SK-N-SH treated with all-trans-retinoic acid at 6 μM for 48 hours (cell line): ENCODE data around the gene ETV1.

Experiments used
- ATAC-seq: fragments of 200-7000 bp; cut with Tn5 transposase; 3 replicates; pipeline ENCODE4 v1.9.1; 2020; ENCODE audit warnings: mild to moderate bottlenecking, moderate library complexity
- ARNTL ChIP-seq: fragments of 450-650 bp; formaldehyde crosslinking; IDR thresholded peaks from 2 replicates; pipeline ENCODE4 v1.5.0; 2020; ENCODE audit warnings: low read depth, mild to moderate bottlenecking, moderate library complexity, borderline replicate concordance
- BACH2 ChIP-seq: fragments of 250-450 bp; sonication (Bioruptor Pico); IDR thresholded peaks from 2 replicates; pipeline ENCODE4 v1.9.0; 2021; ENCODE audit warnings: mild to moderate bottlenecking, borderline replicate concordance
- CSDC2 ChIP-seq: fragments of 250-450 bp; sonication (Bioruptor Pico); IDR thresholded peaks from 2 replicates; pipeline ENCODE4 v1.5.0; 2020; ENCODE audit warnings: mild to moderate bottlenecking, moderate library complexity
- ESRRG ChIP-seq: fragments of 250-450 bp; sonication (Bioruptor Pico); IDR thresholded peaks from 2 replicates; pipeline ENCODE4 v1.6.1; 2021; ENCODE audit warnings: mild to moderate bottlenecking
- GLIS3 ChIP-seq: fragments of 250-450 bp; sonication (Bioruptor Pico); IDR thresholded peaks from 2 replicates; pipeline ENCODE4 v1.5.0; 2020; ENCODE audit warnings: mild to moderate bottlenecking, moderate library complexity
- ISL1 ChIP-seq: fragments of 250-450 bp; sonication (Bioruptor Pico); IDR thresholded peaks from 2 replicates; pipeline ENCODE4 v2.1.2; 2022; ENCODE audit warnings: mild to moderate bottlenecking, moderate library complexity
- OSR1 ChIP-seq: fragments of 250-450 bp; sonication (Bioruptor Pico); IDR thresholded peaks from 2 replicates; pipeline ENCODE4 v1.8.0; 2022; ENCODE audit warnings: moderate library complexity, mild to moderate bottlenecking, inconsistent platforms
- PPARA ChIP-seq: fragments of 250-450 bp; sonication (Bioruptor Pico); IDR thresholded peaks from 2 replicates; pipeline ENCODE4 v1.5.0; 2020; ENCODE audit warnings: mild to moderate bottlenecking, borderline replicate concordance
- RARB ChIP-seq: fragments of 250-450 bp; sonication (Bioruptor Pico); IDR thresholded peaks from 2 replicates; pipeline ENCODE4 v1.8.0; 2021; ENCODE audit warnings: mild to moderate bottlenecking, moderate library complexity
- SNAI2 ChIP-seq: fragments of 250-450 bp; sonication (Bioruptor Pico); IDR thresholded peaks from 2 replicates; pipeline ENCODE4 v1.5.0; 2020; ENCODE audit warnings: mild to moderate bottlenecking, moderate library complexity
- TCF4 ChIP-seq: fragments of 250-450 bp; sonication (Bioruptor Pico); IDR thresholded peaks from 2 replicates; pipeline ENCODE4 v1.8.0; 2021; ENCODE audit warnings: mild to moderate bottlenecking, moderate library complexity, borderline replicate concordance
- TOX ChIP-seq: fragments of 250-450 bp; sonication (Bioruptor Pico); IDR thresholded peaks from 2 replicates; pipeline ENCODE4 v1.8.0; 2021; ENCODE audit warnings: mild to moderate bottlenecking, moderate library complexity, borderline replicate concordance
- ZC3H10 ChIP-seq: fragments of 250-450 bp; sonication (Bioruptor Pico); IDR thresholded peaks from 2 replicates; pipeline ENCODE4 v1.5.1; 2021; ENCODE audit warnings: mild to moderate bottlenecking, moderate library complexity
- ZFP3 ChIP-seq: fragments of 250-450 bp; sonication (Bioruptor Pico); IDR thresholded peaks from 2 replicates; pipeline ENCODE4 v1.5.0; 2020; ENCODE audit warnings: mild to moderate bottlenecking, moderate library complexity
- ZFP30 ChIP-seq: fragments of 450-650 bp; formaldehyde crosslinking; IDR thresholded peaks from 2 replicates; pipeline ENCODE4 v1.5.0; 2022; ENCODE audit warnings: mild to moderate bottlenecking, moderate library complexity
- ZNF70 ChIP-seq: fragments of 450-650 bp; formaldehyde crosslinking; IDR thresholded peaks from 2 replicates; pipeline ENCODE4 v1.5.0; 2020; ENCODE audit warnings: mild to moderate bottlenecking, moderate library complexity
- ZNF8 ChIP-seq: fragments of 450-650 bp; formaldehyde crosslinking; IDR thresholded peaks from 2 replicates; pipeline ENCODE4 v1.5.0; 2020; ENCODE audit warnings: mild to moderate bottlenecking, moderate library complexity
- TF ChIP-seq, protein P1 (sequence below): fragments of 250-450 bp; sonication (Bioruptor Pico); IDR thresholded peaks from 2 replicates; pipeline ENCODE4 v1.8.0; 2020; ENCODE audit warnings: mild to moderate bottlenecking, moderate library complexity, borderline replicate concordance
- TF ChIP-seq, protein P2 (sequence below): fragments of 250-450 bp; sonication (Bioruptor Pico); IDR thresholded peaks from 2 replicates; pipeline ENCODE4 v1.8.0; 2021; ENCODE audit warnings: low read depth, mild to moderate bottlenecking, moderate library complexity, borderline replicate concordance
- TF ChIP-seq, protein P3 (sequence below): fragments of 250-450 bp; sonication (Bioruptor Pico); IDR thresholded peaks from 2 replicates; pipeline ENCODE4 v1.5.1; 2021; ENCODE audit warnings: mild to moderate bottlenecking, moderate library complexity
- TF ChIP-seq, protein P4 (sequence below): fragments of 250-450 bp; sonication (Bioruptor Pico); IDR thresholded peaks from 2 replicates; pipeline ENCODE4 v1.5.0; 2020; ENCODE audit warnings: mild to moderate bottlenecking, moderate library complexity

The ETV1 gene

DNA sequence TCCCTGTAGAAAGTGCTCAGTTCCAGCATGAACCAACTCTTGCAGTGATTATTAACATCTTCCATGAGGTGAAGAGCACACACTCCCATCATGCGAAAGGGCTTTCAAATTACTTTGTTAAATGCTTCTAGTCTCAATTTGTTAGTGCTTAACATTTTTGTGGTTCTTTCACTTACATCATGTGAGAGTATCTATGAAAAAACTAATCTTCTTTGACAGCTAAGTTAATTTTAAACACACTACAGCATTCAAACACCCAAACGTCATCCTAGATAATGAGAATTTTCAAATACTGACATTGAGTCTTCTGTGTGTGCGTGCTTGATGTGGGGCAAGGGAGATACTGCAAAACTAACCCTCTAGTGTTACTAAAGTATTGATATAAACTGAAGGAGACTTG lies 84.8 kb downstream of the ETV1 start (continued):
- TF ChIP-seq ZFP30 (CRISPR knock-in tag) (no peak), ZC3H10 (CRISPR knock-in tag) (no peak), TOX (CRISPR knock-in tag) (peak; percentile 45; the same call in 1 of the 2 replicates), RARB (CRISPR knock-in tag) (no peak), BACH2 (no peak), ISL1 (CRISPR knock-in tag) (peak; percentile 89), ZNF8 (CRISPR knock-in tag) (no peak), CSDC2 (CRISPR knock-in tag) (no peak), ESRRG (no peak), OSR1 (no peak), ZFP3 (no peak)
- TF ChIP-seq, protein P1, sequence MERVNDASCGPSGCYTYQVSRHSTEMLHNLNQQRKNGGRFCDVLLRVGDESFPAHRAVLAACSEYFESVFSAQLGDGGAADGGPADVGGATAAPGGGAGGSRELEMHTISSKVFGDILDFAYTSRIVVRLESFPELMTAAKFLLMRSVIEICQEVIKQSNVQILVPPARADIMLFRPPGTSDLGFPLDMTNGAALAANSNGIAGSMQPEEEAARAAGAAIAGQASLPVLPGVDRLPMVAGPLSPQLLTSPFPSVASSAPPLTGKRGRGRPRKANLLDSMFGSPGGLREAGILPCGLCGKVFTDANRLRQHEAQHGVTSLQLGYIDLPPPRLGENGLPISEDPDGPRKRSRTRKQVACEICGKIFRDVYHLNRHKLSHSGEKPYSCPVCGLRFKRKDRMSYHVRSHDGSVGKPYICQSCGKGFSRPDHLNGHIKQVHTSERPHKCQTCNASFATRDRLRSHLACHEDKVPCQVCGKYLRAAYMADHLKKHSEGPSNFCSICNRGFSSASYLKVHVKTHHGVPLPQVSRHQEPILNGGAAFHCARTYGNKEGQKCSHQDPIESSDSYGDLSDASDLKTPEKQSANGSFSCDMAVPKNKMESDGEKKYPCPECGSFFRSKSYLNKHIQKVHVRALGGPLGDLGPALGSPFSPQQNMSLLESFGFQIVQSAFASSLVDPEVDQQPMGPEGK: peak; percentile 82; the same call in 1 of the 2 replicates

DNA sequence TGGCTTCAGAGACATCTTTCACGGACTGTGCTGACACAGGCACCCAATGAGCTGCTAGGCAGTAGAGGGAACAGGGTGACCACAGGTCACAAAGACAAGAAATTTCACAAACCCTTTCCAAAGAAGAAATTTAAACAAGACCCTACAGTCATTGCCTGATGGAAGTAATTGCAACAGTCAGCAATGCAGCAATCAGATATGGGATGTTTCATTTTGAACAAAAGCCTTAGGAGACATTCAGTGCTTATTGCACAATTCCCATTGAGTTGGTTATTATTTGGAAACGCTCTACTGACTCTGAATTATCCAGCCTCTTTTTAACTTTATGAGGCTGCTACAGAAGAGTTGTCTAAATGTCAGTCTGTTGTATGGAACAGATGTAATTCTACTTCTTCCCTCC lies 85.5 kb downstream of the ETV1 start:
- TF ChIP-seq, protein P1: no peak
- TF ChIP-seq OSR1 (no peak), GLIS3 (CRISPR knock-in tag) (no peak), ZNF8 (CRISPR knock-in tag) (no peak), ARNTL (no peak), ZNF70 (CRISPR knock-in tag) (no peak), CSDC2 (CRISPR knock-in tag) (no peak), TOX (CRISPR knock-in tag) (no peak), ESRRG (no peak), ISL1 (CRISPR knock-in tag) (no peak)
- TF ChIP-seq, protein P2, sequence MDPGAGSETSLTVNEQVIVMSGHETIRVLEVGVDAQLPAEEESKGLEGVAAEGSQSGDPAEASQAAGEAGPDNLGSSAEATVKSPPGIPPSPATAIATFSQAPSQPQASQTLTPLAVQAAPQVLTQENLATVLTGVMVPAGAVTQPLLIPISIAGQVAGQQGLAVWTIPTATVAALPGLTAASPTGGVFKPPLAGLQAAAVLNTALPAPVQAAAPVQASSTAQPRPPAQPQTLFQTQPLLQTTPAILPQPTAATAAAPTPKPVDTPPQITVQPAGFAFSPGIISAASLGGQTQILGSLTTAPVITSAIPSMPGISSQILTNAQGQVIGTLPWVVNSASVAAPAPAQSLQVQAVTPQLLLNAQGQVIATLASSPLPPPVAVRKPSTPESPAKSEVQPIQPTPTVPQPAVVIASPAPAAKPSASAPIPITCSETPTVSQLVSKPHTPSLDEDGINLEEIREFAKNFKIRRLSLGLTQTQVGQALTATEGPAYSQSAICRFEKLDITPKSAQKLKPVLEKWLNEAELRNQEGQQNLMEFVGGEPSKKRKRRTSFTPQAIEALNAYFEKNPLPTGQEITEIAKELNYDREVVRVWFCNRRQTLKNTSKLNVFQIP: no peak
- peak; percentile 13; the same call in 2 of the 3 replicates for ATAC-seq

DNA sequence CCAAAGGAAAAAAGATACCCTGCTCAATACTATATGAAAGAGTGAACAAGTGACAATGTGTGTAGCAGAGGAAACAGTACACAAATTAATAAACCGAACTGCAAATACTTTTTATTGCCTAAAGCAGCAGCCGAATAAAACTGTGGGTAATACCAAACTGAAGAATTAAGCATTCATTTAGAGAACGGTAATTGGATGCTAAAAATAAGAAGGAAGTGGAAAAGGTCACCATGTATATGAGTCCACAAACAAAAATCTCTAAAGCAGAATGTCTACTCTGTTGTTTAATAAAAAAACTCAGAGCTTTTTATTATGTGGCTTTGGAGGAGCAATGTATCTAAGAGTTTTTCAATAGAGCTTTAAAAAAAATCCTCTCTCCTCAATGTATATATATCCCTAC lies 87.9 kb downstream of the ETV1 start:
- ATAC-seq: no peak
- TF ChIP-seq ZFP30 (CRISPR knock-in tag) (no peak), GLIS3 (CRISPR knock-in tag) (no peak), ARNTL (no peak), ZC3H10 (CRISPR knock-in tag) (no peak), ZNF70 (CRISPR knock-in tag) (no peak), BACH2 (no peak), TCF4 (no peak), SNAI2 (CRISPR knock-in tag) (no peak), ZFP3 (no peak), OSR1 (no peak), ZNF8 (CRISPR knock-in tag) (no peak), ESRRG (no peak), RARB (CRISPR knock-in tag) (no peak), PPARA (no peak)
- TF ChIP-seq, protein P2: no peak
- TF ChIP-seq, protein P3, sequence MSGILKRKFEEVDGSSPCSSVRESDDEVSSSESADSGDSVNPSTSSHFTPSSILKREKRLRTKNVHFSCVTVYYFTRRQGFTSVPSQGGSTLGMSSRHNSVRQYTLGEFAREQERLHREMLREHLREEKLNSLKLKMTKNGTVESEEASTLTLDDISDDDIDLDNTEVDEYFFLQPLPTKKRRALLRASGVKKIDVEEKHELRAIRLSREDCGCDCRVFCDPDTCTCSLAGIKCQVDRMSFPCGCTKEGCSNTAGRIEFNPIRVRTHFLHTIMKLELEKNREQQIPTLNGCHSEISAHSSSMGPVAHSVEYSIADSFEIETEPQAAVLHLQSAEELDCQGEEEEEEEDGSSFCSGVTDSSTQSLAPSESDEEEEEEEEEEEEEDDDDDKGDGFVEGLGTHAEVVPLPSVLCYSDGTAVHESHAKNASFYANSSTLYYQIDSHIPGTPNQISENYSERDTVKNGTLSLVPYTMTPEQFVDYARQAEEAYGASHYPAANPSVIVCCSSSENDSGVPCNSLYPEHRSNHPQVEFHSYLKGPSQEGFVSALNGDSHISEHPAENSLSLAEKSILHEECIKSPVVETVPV (CRISPR knock-in tag): no peak
- TF ChIP-seq, protein P4, sequence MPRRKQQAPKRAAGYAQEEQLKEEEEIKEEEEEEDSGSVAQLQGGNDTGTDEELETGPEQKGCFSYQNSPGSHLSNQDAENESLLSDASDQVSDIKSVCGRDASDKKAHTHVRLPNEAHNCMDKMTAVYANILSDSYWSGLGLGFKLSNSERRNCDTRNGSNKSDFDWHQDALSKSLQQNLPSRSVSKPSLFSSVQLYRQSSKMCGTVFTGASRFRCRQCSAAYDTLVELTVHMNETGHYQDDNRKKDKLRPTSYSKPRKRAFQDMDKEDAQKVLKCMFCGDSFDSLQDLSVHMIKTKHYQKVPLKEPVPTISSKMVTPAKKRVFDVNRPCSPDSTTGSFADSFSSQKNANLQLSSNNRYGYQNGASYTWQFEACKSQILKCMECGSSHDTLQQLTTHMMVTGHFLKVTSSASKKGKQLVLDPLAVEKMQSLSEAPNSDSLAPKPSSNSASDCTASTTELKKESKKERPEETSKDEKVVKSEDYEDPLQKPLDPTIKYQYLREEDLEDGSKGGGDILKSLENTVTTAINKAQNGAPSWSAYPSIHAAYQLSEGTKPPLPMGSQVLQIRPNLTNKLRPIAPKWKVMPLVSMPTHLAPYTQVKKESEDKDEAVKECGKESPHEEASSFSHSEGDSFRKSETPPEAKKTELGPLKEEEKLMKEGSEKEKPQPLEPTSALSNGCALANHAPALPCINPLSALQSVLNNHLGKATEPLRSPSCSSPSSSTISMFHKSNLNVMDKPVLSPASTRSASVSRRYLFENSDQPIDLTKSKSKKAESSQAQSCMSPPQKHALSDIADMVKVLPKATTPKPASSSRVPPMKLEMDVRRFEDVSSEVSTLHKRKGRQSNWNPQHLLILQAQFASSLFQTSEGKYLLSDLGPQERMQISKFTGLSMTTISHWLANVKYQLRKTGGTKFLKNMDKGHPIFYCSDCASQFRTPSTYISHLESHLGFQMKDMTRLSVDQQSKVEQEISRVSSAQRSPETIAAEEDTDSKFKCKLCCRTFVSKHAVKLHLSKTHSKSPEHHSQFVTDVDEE (CRISPR knock-in tag): no peak
- TF ChIP-seq, protein P1: no peak
